Vagina (tissue), 2 donors: ENCODE measurements around the gene MTURN.

Source experiments
- POLR2A ChIP-seq, 2 donors: fragments of 450-650 bp; IDR thresholded peaks; one replicate each; pipeline ENCODE4 v1.6.1; 2017; ENCODE audit warnings: antibody characterized with exemption in 2 of 2, mild to moderate bottlenecking in 2 of 2, moderate library complexity in 2 of 2
- TF ChIP-seq, protein P1 (sequence below), 3 experiments: fragments of 450-650 bp in 2 of 3; fragments of 200-600 bp in 1 of 3; sonication (generic) in 1 of 3; IDR thresholded peaks; one replicate each; pipeline ENCODE4 v1.5.1; 2017 to 2019; ENCODE audit warnings: antibody characterized with exemption in 3 of 3, mild to moderate bottlenecking in 2 of 3, moderate library complexity in 2 of 3

DNA sequence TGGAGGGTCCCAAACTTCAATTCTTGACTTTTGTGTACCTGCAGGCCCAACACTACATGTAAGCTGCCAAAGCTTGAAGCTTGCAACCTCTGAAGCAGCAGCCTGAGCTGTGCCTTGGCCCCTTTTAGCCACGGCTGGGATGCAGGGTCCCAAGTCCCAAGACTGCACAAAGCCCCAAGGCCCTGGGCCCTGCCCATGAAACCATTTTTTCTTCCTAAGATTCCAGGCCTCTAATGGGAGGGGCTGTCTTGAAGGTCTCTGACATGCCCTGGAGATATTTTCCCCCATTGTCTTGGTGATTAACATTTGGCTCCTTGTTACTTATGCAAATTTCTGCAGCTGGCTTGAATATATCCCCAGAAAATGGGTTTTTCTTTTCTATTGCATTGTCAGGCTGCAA lies 52.7 kb downstream of the MTURN start:
- TF ChIP-seq POLR2A (IDR thresholded peaks at IDR 0.05): no peak
- TF ChIP-seq, protein P1, sequence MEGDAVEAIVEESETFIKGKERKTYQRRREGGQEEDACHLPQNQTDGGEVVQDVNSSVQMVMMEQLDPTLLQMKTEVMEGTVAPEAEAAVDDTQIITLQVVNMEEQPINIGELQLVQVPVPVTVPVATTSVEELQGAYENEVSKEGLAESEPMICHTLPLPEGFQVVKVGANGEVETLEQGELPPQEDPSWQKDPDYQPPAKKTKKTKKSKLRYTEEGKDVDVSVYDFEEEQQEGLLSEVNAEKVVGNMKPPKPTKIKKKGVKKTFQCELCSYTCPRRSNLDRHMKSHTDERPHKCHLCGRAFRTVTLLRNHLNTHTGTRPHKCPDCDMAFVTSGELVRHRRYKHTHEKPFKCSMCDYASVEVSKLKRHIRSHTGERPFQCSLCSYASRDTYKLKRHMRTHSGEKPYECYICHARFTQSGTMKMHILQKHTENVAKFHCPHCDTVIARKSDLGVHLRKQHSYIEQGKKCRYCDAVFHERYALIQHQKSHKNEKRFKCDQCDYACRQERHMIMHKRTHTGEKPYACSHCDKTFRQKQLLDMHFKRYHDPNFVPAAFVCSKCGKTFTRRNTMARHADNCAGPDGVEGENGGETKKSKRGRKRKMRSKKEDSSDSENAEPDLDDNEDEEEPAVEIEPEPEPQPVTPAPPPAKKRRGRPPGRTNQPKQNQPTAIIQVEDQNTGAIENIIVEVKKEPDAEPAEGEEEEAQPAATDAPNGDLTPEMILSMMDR (IDR thresholded peaks at IDR 0.05): no peak
